ENCODE measurements around the gene ALK.

DNA sequence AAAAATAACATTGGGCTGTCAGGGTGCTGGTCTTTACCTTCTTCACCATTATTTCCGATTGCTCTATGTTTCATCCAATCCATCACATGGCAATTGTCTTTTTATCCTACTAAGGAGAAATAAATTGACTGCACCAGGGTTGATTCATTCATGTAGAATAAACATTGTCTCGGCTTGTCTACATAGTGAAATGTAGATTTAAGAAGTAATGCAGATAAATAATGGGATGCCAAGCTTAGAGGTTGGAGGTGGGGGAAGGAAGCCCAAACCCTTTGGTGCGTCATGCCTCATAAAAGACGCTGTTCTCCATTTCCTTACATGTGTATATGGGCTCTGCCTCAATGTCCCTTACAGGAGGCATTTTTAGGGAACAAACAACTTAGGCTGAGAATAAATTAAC lies 117.8 kb downstream of the ALK start:
- TF ChIP-seq, protein P1, sequence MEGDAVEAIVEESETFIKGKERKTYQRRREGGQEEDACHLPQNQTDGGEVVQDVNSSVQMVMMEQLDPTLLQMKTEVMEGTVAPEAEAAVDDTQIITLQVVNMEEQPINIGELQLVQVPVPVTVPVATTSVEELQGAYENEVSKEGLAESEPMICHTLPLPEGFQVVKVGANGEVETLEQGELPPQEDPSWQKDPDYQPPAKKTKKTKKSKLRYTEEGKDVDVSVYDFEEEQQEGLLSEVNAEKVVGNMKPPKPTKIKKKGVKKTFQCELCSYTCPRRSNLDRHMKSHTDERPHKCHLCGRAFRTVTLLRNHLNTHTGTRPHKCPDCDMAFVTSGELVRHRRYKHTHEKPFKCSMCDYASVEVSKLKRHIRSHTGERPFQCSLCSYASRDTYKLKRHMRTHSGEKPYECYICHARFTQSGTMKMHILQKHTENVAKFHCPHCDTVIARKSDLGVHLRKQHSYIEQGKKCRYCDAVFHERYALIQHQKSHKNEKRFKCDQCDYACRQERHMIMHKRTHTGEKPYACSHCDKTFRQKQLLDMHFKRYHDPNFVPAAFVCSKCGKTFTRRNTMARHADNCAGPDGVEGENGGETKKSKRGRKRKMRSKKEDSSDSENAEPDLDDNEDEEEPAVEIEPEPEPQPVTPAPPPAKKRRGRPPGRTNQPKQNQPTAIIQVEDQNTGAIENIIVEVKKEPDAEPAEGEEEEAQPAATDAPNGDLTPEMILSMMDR (IDR thresholded peaks at IDR 0.05) = no peak
- no peak for TF ChIP-seq POLR2A (IDR thresholded peaks at IDR 0.05)
